HEK293 (cell line): ENCODE data around the gene CENPB.

Experiments used
- CTCF ChIA-PET: fragments of 350-600 bp; formaldehyde crosslinking; extraction: SDS; loops from one replicate; lab custom pipeline; 2021; ENCODE audit warnings: antibody characterized with exemption; lab: Yijun Ruan, JAX
- POLR2A ChIA-PET: fragments of 300-600 bp; formaldehyde crosslinking; extraction: SDS; loops from one replicate; lab custom pipeline; 2020; ENCODE audit warnings: antibody characterized with exemption, inconsistent platforms; lab: Yijun Ruan, JAX
- H3K27ac ChIP-seq: fragments of 200-500 bp; sonication (Bioruptor generic); 2 replicates; pipeline ENCODE4 v1.5.1; 2014; ENCODE audit warnings: low read depth, low read length, control low read depth, inconsistent platforms; ENCODE audit errors: extremely low read depth
- H3K36me3 ChIP-seq, 2 experiments: fragments of 200-500 bp in 1 of 2; sonication (Bioruptor generic) in 1 of 2; 1 replicate in 1 of 2; 2 replicates in 1 of 2; pipeline ENCODE4 v1.5.1; 2014 to 2017; ENCODE audit warnings: inconsistent platforms in 2 of 2, low read length in 2 of 2; ENCODE audit not compliant: control insufficient read depth in 2 of 2, insufficient read depth in 1 of 2
- H3K4me1 ChIP-seq: fragments of 200-500 bp; sonication (Bioruptor generic); 2 replicates; pipeline ENCODE4 v1.5.1; 2014; ENCODE audit warnings: mild to moderate bottlenecking, low read length, inconsistent platforms; ENCODE audit not compliant: control insufficient read depth, insufficient read depth
- H3K4me3 ChIP-seq: 2 replicates; pipeline ENCODE4 v1.5.1; 2011; ENCODE audit warnings: low read depth, mild to moderate bottlenecking, control low read depth, low read length, moderate library complexity
- H3K9me3 ChIP-seq: fragments of 200-500 bp; sonication (Bioruptor generic); 2 replicates; pipeline ENCODE4 v1.5.1; 2014; ENCODE audit warnings: low read depth, low read length, inconsistent platforms; ENCODE audit not compliant: control insufficient read depth, insufficient read depth
- HIC1 ChIP-seq: fragments of 450-650 bp; formaldehyde crosslinking; IDR thresholded peaks from 2 replicates; pipeline ENCODE4 v1.5.1; 2016; ENCODE audit warnings: missing biosample characterization, missing genetic modification characterization
- HOXA7 ChIP-seq: sonication (generic); formaldehyde crosslinking; IDR thresholded peaks from 2 replicates; pipeline ENCODE4 v1.8.1; 2022; ENCODE audit warnings: missing genetic modification reagents, borderline replicate concordance
- KLF1 ChIP-seq: fragments of 450-650 bp; formaldehyde crosslinking; IDR thresholded peaks from 2 replicates; pipeline ENCODE4 v1.5.1; 2016; ENCODE audit warnings: missing biosample characterization, missing genetic modification characterization
- PRDM10 ChIP-seq: fragments of 450-650 bp; formaldehyde crosslinking; IDR thresholded peaks from 2 replicates; pipeline ENCODE4 v1.5.1; 2016; ENCODE audit warnings: missing biosample characterization, missing genetic modification characterization
- SP2 ChIP-seq: fragments of 450-650 bp; formaldehyde crosslinking; IDR thresholded peaks from 2 replicates; pipeline ENCODE4 v1.5.1; 2016; ENCODE audit warnings: missing biosample characterization, missing genetic modification characterization
- SP3 ChIP-seq: fragments of 450-650 bp; formaldehyde crosslinking; IDR thresholded peaks from 2 replicates; pipeline ENCODE4 v1.5.1; 2016; ENCODE audit warnings: missing biosample characterization, missing genetic modification characterization
- ZBTB6 ChIP-seq: fragments of 450-650 bp; formaldehyde crosslinking; IDR thresholded peaks from 2 replicates; pipeline ENCODE4 v1.5.1; 2017; ENCODE audit warnings: missing biosample characterization, missing genetic modification characterization
- ZBTB7A ChIP-seq: fragments of 450-650 bp; formaldehyde crosslinking; IDR thresholded peaks from 2 replicates; pipeline ENCODE4 v1.5.1; 2016; ENCODE audit warnings: low read depth, missing biosample characterization, missing genetic modification characterization
- ZEB2 ChIP-seq: fragments of 450-650 bp; formaldehyde crosslinking; IDR thresholded peaks from 2 replicates; pipeline ENCODE4 v1.5.1; 2016; ENCODE audit warnings: missing biosample characterization, missing genetic modification characterization
- ZFP37 ChIP-seq: fragments of 450-650 bp; formaldehyde crosslinking; IDR thresholded peaks from 2 replicates; pipeline ENCODE4 v1.5.1; 2016; ENCODE audit warnings: missing biosample characterization, missing genetic modification characterization
- ZFP69B ChIP-seq: fragments of 450-650 bp; formaldehyde crosslinking; IDR thresholded peaks from 2 replicates; pipeline ENCODE4 v1.5.1; 2016; ENCODE audit warnings: missing biosample characterization, missing genetic modification characterization
- ZIC2 ChIP-seq: fragments of 450-650 bp; formaldehyde crosslinking; IDR thresholded peaks from 2 replicates; pipeline ENCODE4 v1.5.1; 2016; ENCODE audit warnings: missing biosample characterization, missing genetic modification characterization
- ZNF561 ChIP-seq: fragments of 450-650 bp; IDR thresholded peaks from 2 replicates; pipeline ENCODE4 v1.5.1; 2018; ENCODE audit warnings: missing biosample characterization, missing genetic modification characterization, borderline replicate concordance
- ZNF692 ChIP-seq: fragments of 450-650 bp; formaldehyde crosslinking; IDR thresholded peaks from 2 replicates; pipeline ENCODE4 v1.5.1; 2016; ENCODE audit warnings: missing biosample characterization, missing genetic modification characterization
- ZNF707 ChIP-seq: fragments of 450-650 bp; formaldehyde crosslinking; IDR thresholded peaks from 2 replicates; pipeline ENCODE4 v1.5.1; 2016; ENCODE audit warnings: missing biosample characterization, missing genetic modification characterization
- ZSCAN5A ChIP-seq: fragments of 450-650 bp; formaldehyde crosslinking; IDR thresholded peaks from 2 replicates; pipeline ENCODE4 v1.5.1; 2016; ENCODE audit warnings: missing biosample characterization, missing genetic modification characterization

Gene CENPB

GRCh38 chr20:3797592-3798372 lies 11.2 kb upstream of the CENPB start:
- Histone ChIP-seq H3K36me3 (peaks cover 12 to 55% of the 10 kb centered on the region in 2 experiments), H3K9me3 (no peaks in the 10 kb centered on the region), H3K27ac (peak overlapping the region; percentile 92), H3K4me3 (peak overlapping the region; percentile 83), H3K4me1 (peaks cover 12% of the 10 kb centered on the region)
- ChIA-PET CTCF (no interaction called here), POLR2A (interaction anchor here (0.7 to 2.8 kb wide), 2 partner anchors 9 to 22 kb away, joined by 4 to 40 read pairs; partner anchors contain the start of gene AP5S1)
- TF ChIP-seq ZEB2 (tag by site-specific recombination) (no peak), ZNF707 (no peak), PRDM10 (tag by site-specific recombination) (peak; percentile 39; the same call in 1 of the 2 replicates), ZFP37 (tag by site-specific recombination) (no peak), SP2 (tag by site-specific recombination) (0 out of 2 replicates have a peak, but pooled peaks have one; percentile 17), SP3 (tag by site-specific recombination) (peak; percentile 21), ZNF692 (tag by site-specific recombination) (peak; percentile 85), KLF1 (tag by site-specific recombination) (peak; percentile 92), ZFP69B (tag by site-specific recombination) (0 out of 2 replicates have a peak, but pooled peaks have one; percentile 42)

GRCh38 chr20:3797226-3797545 lies 10.6 kb upstream of the CENPB start:
- TF ChIP-seq HIC1 (tag by site-specific recombination): no peak
- TF ChIP-seq ZIC2: no peak
- TF ChIP-seq ZBTB7A (tag by site-specific recombination): no peak
- TF ChIP-seq HOXA7: no peak
- TF ChIP-seq ZSCAN5A (tag by site-specific recombination): no peak
- no peak for TF ChIP-seq ZNF561 (tag by site-specific recombination)
- no peak for TF ChIP-seq ZBTB6 (tag by site-specific recombination)
- CTCF ChIA-PET: no interaction called here
- Histone ChIP-seq H3K27ac (peak overlapping the region; percentile 92), H3K4me1 (peaks cover 12% of the 10 kb centered on the region), H3K4me3 (peak overlapping the region; percentile 83), H3K9me3 (no peaks in the 10 kb centered on the region), H3K36me3 (peaks cover 7 to 49% of the 10 kb centered on the region in 2 experiments; a peak in 2 of 3 replicates)
- POLR2A ChIA-PET: interaction anchor here (2.8 kb wide), 1 partner anchor 23 kb away, joined by 40 read pairs; the partner anchor contains the start of gene AP5S1
